ENCODE data around the gene PDZRN3.
A peak's percentile ranks its signal among the peaks of the same experiment; 100 is the strongest.

The PDZRN3 gene

DNA sequence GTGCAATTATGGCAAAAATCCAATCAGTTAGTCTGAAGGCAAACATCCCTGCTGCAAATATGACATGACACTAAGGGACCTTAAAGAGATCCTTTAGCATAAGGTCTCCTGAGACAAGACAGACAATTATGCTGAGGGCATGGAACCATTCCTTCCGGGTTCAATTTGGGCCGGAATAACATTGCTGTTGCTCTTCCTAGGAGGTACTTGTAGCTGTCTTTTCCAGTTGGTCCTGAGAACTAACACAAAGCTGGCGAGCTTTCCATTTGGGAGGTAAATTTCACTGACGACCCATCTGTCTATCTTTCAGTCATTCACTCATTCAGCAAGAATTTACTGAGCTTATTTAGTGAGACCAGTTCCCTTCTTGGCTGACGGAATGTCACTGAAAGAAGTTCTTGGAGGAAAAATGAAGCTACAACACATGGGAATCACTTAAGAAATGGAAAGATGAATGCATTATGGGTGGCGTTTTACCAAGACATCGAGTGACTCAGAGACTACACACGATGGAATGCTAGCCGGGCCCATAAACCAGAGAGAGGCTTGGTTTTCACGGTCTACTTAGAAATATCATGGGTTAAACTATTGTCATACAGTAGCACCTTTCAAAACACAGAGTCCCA, 215.5 kb downstream of the PDZRN3 start:
- ATAC-seq = peak; percentile 87
- TF ChIP-seq ISL1 (CRISPR knock-in tag; IDR thresholded peaks at IDR 0.05) (peak; percentile 49), ZNF70 (CRISPR knock-in tag; IDR thresholded peaks at IDR 0.05) (no peak), CREB5 (CRISPR knock-in tag; IDR thresholded peaks at IDR 0.05; ENCODE audit: low read depth) (peak; percentile 38; the same call in 1 of the 2 replicates)

- ATAC-seq = no peak
- TF ChIP-seq, protein P1, sequence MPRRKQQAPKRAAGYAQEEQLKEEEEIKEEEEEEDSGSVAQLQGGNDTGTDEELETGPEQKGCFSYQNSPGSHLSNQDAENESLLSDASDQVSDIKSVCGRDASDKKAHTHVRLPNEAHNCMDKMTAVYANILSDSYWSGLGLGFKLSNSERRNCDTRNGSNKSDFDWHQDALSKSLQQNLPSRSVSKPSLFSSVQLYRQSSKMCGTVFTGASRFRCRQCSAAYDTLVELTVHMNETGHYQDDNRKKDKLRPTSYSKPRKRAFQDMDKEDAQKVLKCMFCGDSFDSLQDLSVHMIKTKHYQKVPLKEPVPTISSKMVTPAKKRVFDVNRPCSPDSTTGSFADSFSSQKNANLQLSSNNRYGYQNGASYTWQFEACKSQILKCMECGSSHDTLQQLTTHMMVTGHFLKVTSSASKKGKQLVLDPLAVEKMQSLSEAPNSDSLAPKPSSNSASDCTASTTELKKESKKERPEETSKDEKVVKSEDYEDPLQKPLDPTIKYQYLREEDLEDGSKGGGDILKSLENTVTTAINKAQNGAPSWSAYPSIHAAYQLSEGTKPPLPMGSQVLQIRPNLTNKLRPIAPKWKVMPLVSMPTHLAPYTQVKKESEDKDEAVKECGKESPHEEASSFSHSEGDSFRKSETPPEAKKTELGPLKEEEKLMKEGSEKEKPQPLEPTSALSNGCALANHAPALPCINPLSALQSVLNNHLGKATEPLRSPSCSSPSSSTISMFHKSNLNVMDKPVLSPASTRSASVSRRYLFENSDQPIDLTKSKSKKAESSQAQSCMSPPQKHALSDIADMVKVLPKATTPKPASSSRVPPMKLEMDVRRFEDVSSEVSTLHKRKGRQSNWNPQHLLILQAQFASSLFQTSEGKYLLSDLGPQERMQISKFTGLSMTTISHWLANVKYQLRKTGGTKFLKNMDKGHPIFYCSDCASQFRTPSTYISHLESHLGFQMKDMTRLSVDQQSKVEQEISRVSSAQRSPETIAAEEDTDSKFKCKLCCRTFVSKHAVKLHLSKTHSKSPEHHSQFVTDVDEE (CRISPR knock-in tag; IDR thresholded peaks at IDR 0.05) = no peak
- no peak for TF ChIP-seq ZNF70 (CRISPR knock-in tag; IDR thresholded peaks at IDR 0.05)
- TF ChIP-seq PPARA (CRISPR knock-in tag; IDR thresholded peaks at IDR 0.05; ENCODE audit: borderline replicate concordance) = no peak
These were observed 216.1 kb downstream of the PDZRN3 start for GRCh38 chr3:73408634-73409033.

DNA sequence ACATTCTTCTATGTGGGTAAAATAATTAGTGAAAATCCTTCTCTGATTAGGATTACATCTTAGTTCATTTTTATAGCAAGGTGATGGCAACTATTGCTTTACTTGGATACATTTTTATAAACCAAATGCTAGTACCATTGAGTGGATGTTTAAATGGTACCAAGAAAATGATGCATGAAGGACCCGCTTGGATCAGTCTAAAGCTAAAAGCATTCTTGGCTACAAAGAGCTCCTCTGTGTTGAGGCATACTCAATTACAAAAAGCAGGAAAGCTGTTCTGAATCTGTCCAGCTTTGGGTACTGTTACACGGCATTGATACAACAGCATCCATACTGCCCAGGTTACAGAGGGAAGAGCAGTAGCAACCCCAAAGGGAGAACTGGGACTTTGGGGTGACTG, 217.2 kb downstream of the PDZRN3 start:
- no peak for ATAC-seq
- TF ChIP-seq ISL1 (CRISPR knock-in tag; IDR thresholded peaks at IDR 0.05) = peak; percentile 86
- TF ChIP-seq, protein P2, sequence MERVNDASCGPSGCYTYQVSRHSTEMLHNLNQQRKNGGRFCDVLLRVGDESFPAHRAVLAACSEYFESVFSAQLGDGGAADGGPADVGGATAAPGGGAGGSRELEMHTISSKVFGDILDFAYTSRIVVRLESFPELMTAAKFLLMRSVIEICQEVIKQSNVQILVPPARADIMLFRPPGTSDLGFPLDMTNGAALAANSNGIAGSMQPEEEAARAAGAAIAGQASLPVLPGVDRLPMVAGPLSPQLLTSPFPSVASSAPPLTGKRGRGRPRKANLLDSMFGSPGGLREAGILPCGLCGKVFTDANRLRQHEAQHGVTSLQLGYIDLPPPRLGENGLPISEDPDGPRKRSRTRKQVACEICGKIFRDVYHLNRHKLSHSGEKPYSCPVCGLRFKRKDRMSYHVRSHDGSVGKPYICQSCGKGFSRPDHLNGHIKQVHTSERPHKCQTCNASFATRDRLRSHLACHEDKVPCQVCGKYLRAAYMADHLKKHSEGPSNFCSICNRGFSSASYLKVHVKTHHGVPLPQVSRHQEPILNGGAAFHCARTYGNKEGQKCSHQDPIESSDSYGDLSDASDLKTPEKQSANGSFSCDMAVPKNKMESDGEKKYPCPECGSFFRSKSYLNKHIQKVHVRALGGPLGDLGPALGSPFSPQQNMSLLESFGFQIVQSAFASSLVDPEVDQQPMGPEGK (CRISPR knock-in tag; IDR thresholded peaks at IDR 0.05; ENCODE audit: borderline replicate concordance) = no peak

DNA sequence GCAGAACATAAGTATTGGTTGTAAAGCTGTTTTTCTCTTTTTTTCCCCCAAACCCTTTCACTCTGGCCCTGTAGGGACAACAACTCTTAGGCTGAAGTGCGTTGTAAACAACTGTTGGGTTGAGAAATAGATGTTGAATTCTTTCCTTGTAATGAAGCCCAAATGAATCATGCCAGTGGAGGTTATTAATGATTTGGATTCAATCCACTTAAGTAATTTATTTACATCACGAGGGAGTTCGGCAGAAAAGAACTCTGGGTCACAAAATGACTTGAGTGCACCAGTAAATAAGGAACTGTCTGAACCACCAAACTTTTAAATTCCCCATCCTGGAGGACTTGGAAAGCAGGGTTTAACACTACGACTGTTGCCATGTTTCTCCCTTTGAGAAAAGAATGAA, 218.9 kb downstream of the PDZRN3 start:
- no peak for ATAC-seq

More for the DNA sequence above, 218.9 kb downstream of the PDZRN3 start:
- TF ChIP-seq TOX (CRISPR knock-in tag; IDR thresholded peaks at IDR 0.05; ENCODE audit: borderline replicate concordance) (no peak), CREB5 (CRISPR knock-in tag; IDR thresholded peaks at IDR 0.05; ENCODE audit: low read depth) (no peak), ZFP30 (CRISPR knock-in tag; IDR thresholded peaks at IDR 0.05) (no peak), SNAI2 (CRISPR knock-in tag; IDR thresholded peaks at IDR 0.05) (no peak), CSRNP3 (CRISPR knock-in tag; IDR thresholded peaks at IDR 0.05) (no peak), ZNF70 (CRISPR knock-in tag; IDR thresholded peaks at IDR 0.05) (no peak), ZFP3 (CRISPR knock-in tag; IDR thresholded peaks at IDR 0.05) (no peak), ISL1 (CRISPR knock-in tag; IDR thresholded peaks at IDR 0.05) (no peak; the same call in 1 of the 2 replicates), ZNF565 (CRISPR knock-in tag; conservative IDR thresholded peaks at IDR 0.05; ENCODE audit: low read depth) (no peak)
- TF ChIP-seq, protein P1 (CRISPR knock-in tag; IDR thresholded peaks at IDR 0.05) = no peak
